ENCODE measurements around the gene RFX8.

DNA sequence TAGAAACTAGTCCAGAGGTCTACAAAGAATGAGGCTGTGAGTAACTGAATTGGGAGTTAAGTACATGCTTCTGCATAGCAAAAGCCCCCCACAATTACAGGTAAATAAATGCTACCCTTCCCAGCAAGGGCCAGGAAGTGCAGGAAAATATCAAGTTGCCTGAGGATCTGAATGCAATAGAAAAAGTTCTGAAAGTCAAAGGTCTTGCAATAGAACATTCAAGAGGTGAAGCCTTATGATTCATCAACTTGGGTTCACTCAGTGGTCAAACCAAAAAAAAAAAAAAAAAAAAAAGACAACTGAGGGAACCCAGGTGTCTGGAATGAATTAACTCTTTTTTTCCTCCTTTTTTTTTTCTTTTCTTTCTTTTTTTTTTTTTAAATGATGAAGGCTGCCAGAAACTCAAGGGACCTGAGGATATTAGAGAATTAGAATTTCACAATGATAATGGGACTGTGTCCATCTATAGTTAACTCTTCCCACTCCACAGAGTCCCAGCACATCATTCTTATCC is 42.9 kb upstream of the RFX8 start:
- TF ChIP-seq CTCF (conservative IDR thresholded peaks at IDR 0.05; ENCODE audit: low read depth, low read length) (no peak), POLR2A (IDR thresholded peaks at IDR 0.05; ENCODE audit: low read depth, low read length) (no peak), MAZ (IDR thresholded peaks at IDR 0.05; ENCODE audit: borderline replicate concordance, low read depth, low read length) (no peak), CEBPB (IDR thresholded peaks at IDR 0.05; ENCODE audit: low read depth, low read length) (no peak), MXI1 (IDR thresholded peaks at IDR 0.05; ENCODE audit: borderline replicate concordance, low read depth, low read length) (no peak)
- TF ChIP-seq, protein P1, sequence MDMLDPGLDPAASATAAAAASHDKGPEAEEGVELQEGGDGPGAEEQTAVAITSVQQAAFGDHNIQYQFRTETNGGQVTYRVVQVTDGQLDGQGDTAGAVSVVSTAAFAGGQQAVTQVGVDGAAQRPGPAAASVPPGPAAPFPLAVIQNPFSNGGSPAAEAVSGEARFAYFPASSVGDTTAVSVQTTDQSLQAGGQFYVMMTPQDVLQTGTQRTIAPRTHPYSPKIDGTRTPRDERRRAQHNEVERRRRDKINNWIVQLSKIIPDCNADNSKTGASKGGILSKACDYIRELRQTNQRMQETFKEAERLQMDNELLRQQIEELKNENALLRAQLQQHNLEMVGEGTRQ (IDR thresholded peaks at IDR 0.05; ENCODE audit: low read depth, low read length): no peak

Measured in IMR-90 (cell line).